Measurements from ENCODE around the gene TLE4.

- TF ChIP-seq CTCF (IDR thresholded peaks at IDR 0.05; ENCODE audit: insufficient read depth, low read depth, low read length) (no peak), EZH2 (IDR thresholded peaks at IDR 0.05; ENCODE audit: insufficient read depth, low read length) (no peak)
Observed at GRCh38 chr9:79736051-79736450, 164.3 kb downstream of the TLE4 start.
